Peyer's patch (tissue), 4 donors: ENCODE measurements around the gene UIMC1. TPM values are rescaled to one million over a fixed set of nuclear protein-coding genes. Genes with fewer than 3 reads are reported as not detected.
A peak's percentile ranks its signal among the peaks of the same experiment; 100 is the strongest.

Source experiments
- DNase-seq, 3 donors: peaks; one replicate each; pipeline ENCODE4 v3.0.0-alpha.2; 2017 to 2019
- H3K27ac ChIP-seq, 4 donors: fragments of 200-600 bp; sonication (generic); one replicate each; pipeline ENCODE4 v1.5.1; 2016 to 2019
- H3K27me3 ChIP-seq, 2 donors: fragments of 200-600 bp; sonication (generic); one replicate each; pipeline ENCODE4 v1.5.1; 2019
- H3K36me3 ChIP-seq, 3 donors: fragments of 200-600 bp; sonication (generic); one replicate each; pipeline ENCODE4 v1.5.1; 2016 to 2019
- H3K4me1 ChIP-seq, 4 donors: fragments of 200-600 bp; sonication (generic); one replicate each; pipeline ENCODE4 v1.5.1; 2016 to 2019
- H3K4me3 ChIP-seq, 4 donors: fragments of 200-600 bp; sonication (generic); 1 replicate in 3 of 4; 2 replicates in 1 of 4; pipeline ENCODE4 v1.5.1; 2016 to 2019; ENCODE audit warnings: mild to moderate bottlenecking in 1 of 4
- H3K9me3 ChIP-seq, 4 donors: fragments of 200-600 bp; sonication (generic); one replicate each; pipeline ENCODE4 v1.5.1; 2016 to 2019; ENCODE audit warnings: mild to moderate bottlenecking in 1 of 4
- POLR2A ChIP-seq, 2 donors: fragments of 450-650 bp; IDR thresholded peaks; one replicate each; pipeline ENCODE4 v1.5.1; 2017; ENCODE audit warnings: antibody characterized with exemption in 2 of 2, mild to moderate bottlenecking in 2 of 2, moderate library complexity in 2 of 2
- total RNA-seq, 4 donors: library from RNA; depleted of rRNA; stranded (reverse); fragments of >200 nt; gene quantifications; one replicate each; pipeline ENCODE4 v1.1.0, GENCODE V29; 2016
- TF ChIP-seq, protein P1 (sequence below), 6 experiments: fragments of 450-650 bp in 4 of 6; fragments of 200-600 bp in 2 of 6; sonication (generic) in 1 of 6; IDR thresholded peaks; one replicate each; pipeline ENCODE4 v1.5.1; 2017 to 2019; ENCODE audit warnings: antibody characterized with exemption in 6 of 6, mild to moderate bottlenecking in 3 of 6, moderate library complexity in 1 of 6

The UIMC1 gene
- total RNA-seq, 4 donors from 2014 or later, result 22.4 to 111 (median 41.3) TPM

DNA sequence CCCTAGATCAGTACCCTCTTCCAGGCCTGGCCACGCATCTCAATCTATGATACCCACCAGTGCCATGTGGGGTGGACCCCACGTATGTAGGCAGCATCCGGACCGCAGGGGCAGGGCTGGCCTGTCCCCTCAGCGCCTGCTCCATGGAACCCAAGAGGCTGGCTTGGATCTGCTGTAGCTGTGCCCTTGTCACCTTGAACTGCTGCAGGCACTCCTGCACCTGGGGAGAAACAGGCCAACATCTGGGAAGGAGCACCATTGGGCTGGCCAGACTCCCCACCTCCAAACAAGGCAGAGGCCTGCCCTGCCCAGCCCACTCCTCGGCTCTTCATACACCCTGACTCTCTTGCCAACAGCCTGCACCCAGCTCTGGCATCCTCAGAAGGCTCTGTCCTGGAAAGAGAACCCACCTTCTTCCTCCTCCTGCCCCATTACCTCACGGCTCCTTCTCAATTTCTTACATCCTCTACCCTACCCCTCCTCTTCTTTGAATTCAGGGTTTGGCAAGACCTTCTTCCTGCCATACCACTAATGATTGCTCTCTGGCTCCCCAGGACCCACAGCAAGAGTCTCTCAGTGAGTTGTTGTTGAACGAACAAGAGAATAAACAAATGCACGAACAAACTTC, 115.1 kb downstream of the UIMC1 start:
- Histone ChIP-seq H3K36me3 (no peaks in the 10 kb centered on the region), H3K27ac (no peak overlapping the region), H3K27me3 (no peaks in the 10 kb centered on the region), H3K4me3 (no peak overlapping the region), H3K9me3 (no peaks in the 10 kb centered on the region), H3K4me1 (no peaks in the 10 kb centered on the region)
- TF ChIP-seq, protein P1, sequence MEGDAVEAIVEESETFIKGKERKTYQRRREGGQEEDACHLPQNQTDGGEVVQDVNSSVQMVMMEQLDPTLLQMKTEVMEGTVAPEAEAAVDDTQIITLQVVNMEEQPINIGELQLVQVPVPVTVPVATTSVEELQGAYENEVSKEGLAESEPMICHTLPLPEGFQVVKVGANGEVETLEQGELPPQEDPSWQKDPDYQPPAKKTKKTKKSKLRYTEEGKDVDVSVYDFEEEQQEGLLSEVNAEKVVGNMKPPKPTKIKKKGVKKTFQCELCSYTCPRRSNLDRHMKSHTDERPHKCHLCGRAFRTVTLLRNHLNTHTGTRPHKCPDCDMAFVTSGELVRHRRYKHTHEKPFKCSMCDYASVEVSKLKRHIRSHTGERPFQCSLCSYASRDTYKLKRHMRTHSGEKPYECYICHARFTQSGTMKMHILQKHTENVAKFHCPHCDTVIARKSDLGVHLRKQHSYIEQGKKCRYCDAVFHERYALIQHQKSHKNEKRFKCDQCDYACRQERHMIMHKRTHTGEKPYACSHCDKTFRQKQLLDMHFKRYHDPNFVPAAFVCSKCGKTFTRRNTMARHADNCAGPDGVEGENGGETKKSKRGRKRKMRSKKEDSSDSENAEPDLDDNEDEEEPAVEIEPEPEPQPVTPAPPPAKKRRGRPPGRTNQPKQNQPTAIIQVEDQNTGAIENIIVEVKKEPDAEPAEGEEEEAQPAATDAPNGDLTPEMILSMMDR (IDR thresholded peaks at IDR 0.05), result no peak
- no peak for TF ChIP-seq POLR2A (IDR thresholded peaks at IDR 0.05)
- peak in 1 of 3 donors; percentile 26 for DNase-seq

DNA sequence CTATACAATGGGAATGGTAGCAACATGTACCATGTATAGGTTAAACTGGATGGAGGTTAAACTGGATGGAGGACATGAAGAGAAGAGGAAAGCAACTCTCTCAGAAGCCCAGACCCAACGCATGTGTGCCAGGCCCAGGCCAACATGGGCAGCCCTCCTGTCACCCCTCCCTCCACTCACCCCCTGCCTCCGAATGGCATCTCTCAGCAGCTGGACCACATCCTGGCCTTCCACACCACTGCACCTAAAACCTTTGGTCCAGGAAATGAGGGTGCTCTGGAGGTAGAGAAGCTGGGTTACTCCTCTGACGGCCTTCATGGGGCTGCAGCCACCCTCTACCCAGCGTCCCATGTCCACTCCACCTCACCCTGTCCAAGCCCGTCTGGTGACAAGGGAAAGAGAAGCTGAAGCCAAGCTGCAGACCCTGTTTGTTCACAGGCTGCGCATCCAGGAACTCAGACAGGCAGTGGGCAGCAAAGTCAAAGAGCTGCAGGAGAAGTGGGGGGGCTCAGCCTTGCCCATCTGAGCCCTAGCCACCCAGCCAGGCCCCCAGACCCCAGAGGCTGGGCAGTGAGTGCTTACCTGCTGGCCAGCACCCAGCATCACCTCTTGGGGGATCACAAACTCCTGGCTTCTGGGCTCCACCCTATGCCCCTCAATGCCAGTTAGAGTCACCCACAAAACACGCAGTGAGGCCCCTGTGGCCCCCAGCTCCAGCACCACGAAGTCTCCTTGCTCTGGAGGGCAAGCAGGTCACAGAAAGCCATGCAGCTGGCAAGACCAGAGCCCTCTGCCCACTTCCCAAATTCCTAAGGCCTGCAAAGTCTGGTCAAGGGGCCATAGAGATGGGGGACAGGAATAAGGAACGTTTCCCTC, 115.9 kb downstream of the UIMC1 start:
- H3K27me3 ChIP-seq, result no peaks in the 10 kb centered on the region
- TF ChIP-seq, protein P1 (IDR thresholded peaks at IDR 0.05), result no peak
- no peak for TF ChIP-seq POLR2A (IDR thresholded peaks at IDR 0.05)
- H3K4me3 ChIP-seq, result no peak overlapping the region
- no peaks in the 10 kb centered on the region for H3K36me3 ChIP-seq
- H3K4me1 ChIP-seq, result no peaks in the 10 kb centered on the region
- H3K9me3 ChIP-seq, result no peaks in the 10 kb centered on the region
- peak in 2 of 3 donors; percentile 17 to 41 for DNase-seq
- no peak overlapping the region for H3K27ac ChIP-seq

DNA sequence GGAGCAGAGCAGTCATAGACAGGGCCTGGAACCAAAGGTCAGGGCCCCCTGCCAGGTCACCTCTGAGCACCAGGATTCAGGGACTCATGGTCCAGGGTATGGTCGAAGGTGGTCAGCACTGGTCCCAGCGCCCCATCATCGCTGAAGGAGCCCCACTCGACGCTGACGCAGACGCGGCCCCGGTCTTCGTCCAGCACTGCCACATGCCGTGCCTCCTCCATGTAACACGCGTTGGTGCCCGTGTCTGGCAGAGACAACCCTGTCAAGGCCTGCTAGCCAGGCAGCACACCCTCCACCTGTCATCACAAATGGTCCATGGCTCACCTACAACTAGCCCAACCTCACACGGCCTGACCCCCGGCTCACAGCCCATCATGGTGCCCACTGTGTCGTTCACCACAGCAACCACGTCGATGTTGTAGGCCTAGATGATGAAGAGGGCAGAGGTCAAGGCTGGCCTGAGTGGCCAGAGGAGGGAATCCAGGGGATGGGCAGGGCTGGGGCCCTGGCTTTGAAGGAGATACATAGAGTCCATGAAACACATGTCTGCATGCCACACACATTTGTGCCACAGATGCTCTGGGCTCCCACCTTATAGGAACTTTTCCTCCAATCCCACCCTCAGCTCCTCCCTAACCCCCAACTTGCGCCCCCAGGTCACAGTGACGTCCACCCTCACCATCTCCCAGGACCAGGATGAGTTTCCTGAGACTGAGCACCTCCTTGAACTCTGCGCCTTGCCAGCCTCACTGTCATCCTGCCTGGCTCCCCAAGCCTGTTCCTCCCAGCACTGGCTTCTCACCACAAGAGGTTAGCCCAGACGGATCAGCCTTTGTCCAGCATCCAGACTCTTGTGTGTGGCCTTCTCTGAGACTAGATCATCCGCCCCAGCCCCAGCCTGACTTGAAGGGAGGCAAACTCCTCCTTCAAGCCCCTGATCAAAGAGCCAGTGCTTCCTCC, 117.0 kb downstream of the UIMC1 start:
- Histone ChIP-seq H3K36me3 (no peaks in the 10 kb centered on the region), H3K27me3 (no peaks in the 10 kb centered on the region), H3K4me3 (no peak overlapping the region), H3K9me3 (no peaks in the 10 kb centered on the region), H3K27ac (no peak overlapping the region), H3K4me1 (no peaks in the 10 kb centered on the region)
- peak in 2 of 3 donors; percentile 22 to 29 for DNase-seq
- TF ChIP-seq, protein P1 (IDR thresholded peaks at IDR 0.05), result no peak
- no peak for TF ChIP-seq POLR2A (IDR thresholded peaks at IDR 0.05)

DNA sequence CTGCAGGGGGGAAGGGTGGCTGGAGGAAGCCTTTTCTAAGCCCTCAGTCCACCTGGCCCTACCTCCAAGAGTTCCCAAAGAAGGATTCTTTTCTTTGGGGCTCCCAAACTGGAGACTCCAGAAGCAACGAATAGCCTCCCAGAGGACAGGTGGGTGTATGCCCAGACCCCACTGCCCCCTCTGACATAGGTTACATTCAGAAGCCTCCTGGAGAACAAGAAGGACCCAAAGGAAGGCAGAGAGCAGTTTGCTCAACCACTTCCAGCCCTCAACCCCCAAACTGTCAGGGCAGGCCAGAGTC, 117.8 kb downstream of the UIMC1 start:
- H3K4me3 ChIP-seq, result no peak overlapping the region
- no peak for TF ChIP-seq POLR2A (IDR thresholded peaks at IDR 0.05)
- TF ChIP-seq, protein P1 (IDR thresholded peaks at IDR 0.05), result no peak
- H3K36me3 ChIP-seq, result no peaks in the 10 kb centered on the region
- no peaks in the 10 kb centered on the region for H3K9me3 ChIP-seq
- no peaks in the 10 kb centered on the region for H3K4me1 ChIP-seq
- no peak overlapping the region for H3K27ac ChIP-seq
- no peaks in the 10 kb centered on the region for H3K27me3 ChIP-seq
- peak in 1 of 3 donors; percentile 18 for DNase-seq

DNA sequence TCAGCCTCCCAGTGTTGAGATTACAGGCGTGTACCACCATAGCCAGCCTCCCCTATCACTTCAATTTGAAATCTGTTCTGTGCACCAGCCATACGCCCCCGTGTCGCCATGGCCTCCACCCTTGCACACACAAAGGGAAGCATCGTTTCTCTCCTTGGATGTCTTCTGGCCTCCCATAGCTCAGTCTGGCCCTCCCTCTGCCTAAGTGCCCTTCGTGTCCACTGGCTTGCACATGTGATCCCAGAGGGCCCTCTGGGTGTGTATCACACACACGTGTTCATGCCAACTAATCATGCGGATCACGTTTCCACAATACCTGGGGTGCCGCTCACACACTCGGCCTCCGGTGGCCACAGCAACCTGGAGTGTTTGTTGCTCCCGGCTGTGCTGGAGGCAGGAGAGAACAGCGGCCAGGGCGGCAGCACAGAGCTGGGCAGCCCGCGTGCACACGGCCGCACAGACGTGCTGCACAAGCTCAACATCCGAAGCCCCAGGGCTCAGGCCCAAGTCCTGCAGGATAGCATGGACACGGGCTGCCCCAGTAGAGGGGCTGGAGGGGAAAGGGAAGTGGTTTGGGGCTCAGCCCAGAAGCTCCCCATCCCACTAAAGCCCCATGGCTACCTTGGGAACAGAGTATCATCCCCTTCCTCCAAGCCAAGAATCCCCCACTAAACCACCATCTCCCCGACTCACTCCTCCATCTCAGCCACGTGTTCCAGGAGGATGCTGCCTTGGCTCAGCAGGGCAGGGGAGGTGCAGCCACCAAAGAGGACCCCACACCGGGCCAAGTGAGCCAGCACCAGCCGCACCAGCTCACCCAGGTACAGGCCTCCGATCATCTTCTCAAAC, 118.3 kb downstream of the UIMC1 start:
- H3K4me3 ChIP-seq, result no peak overlapping the region
- TF ChIP-seq POLR2A (IDR thresholded peaks at IDR 0.05), result no peak
- TF ChIP-seq, protein P1 (IDR thresholded peaks at IDR 0.05), result no peak
- DNase-seq, result peak in 2 of 3 donors; percentile 4 to 24
- no peak overlapping the region for H3K27ac ChIP-seq
- H3K36me3 ChIP-seq, result no peaks in the 10 kb centered on the region
- H3K27me3 ChIP-seq, result no peaks in the 10 kb centered on the region
- H3K9me3 ChIP-seq, result no peaks in the 10 kb centered on the region
- no peaks in the 10 kb centered on the region for H3K4me1 ChIP-seq
